Astrocyte (in vitro differentiated cells and primary cell): ENCODE measurements around the gene CANX. TPM values are rescaled to one million over a fixed set of nuclear protein-coding genes. Genes with fewer than 3 reads are reported as not detected.

Experiments
- DNase-seq: peaks from one replicate; pipeline ENCODE4 v3.0.0-alpha.2; 2010; ENCODE audit warnings: low read depth
- FAIRE-seq: peaks from 2 replicates; lab custom pipeline; 2011; peaks lifted over from hg19 to GRCh38; lab: Jason Lieb, UNC
- H2AFZ ChIP-seq: 2 replicates; pipeline ENCODE4 v1.6.0; 2012; ENCODE audit warnings: low read depth, low read length, inconsistent platforms
- H3K27ac ChIP-seq: 2 replicates; pipeline ENCODE4 v1.5.1; 2011; ENCODE audit warnings: low read depth, low read length, inconsistent platforms
- H3K27me3 ChIP-seq: 2 replicates; pipeline ENCODE4 v1.6.0; 2011; ENCODE audit warnings: low read length, inconsistent platforms; ENCODE audit not compliant: insufficient read depth
- H3K36me3 ChIP-seq: 2 replicates; pipeline ENCODE4 v1.5.1; 2011; ENCODE audit warnings: low read length, inconsistent platforms; ENCODE audit not compliant: insufficient read depth
- H3K4me1 ChIP-seq: 2 replicates; pipeline ENCODE4 v1.5.1; 2011; ENCODE audit warnings: low read length, inconsistent platforms; ENCODE audit not compliant: insufficient read depth
- H3K4me2 ChIP-seq: 2 replicates; pipeline ENCODE4 v1.6.0; 2012; ENCODE audit warnings: low read length, inconsistent platforms
- H3K4me3 ChIP-seq: 2 replicates; pipeline ENCODE4 v1.5.1; 2011; ENCODE audit warnings: low read depth, mild to moderate bottlenecking, low read length, inconsistent platforms; ENCODE audit not compliant: insufficient read depth
- H3K79me2 ChIP-seq: 2 replicates; pipeline ENCODE4 v1.6.0; 2012; ENCODE audit warnings: mild to moderate bottlenecking, low read length, inconsistent platforms; ENCODE audit not compliant: insufficient read depth
- H3K9ac ChIP-seq: 2 replicates; pipeline ENCODE4 v1.6.0; 2012; ENCODE audit warnings: mild to moderate bottlenecking, low read length, inconsistent platforms
- H3K9me3 ChIP-seq: 2 replicates; pipeline ENCODE4 v1.5.1; 2012; ENCODE audit warnings: low read depth, mild to moderate bottlenecking, low read length, inconsistent platforms; ENCODE audit not compliant: insufficient read depth
- H4K20me1 ChIP-seq: 2 replicates; pipeline ENCODE4 v1.6.0; 2012; ENCODE audit warnings: low read length, inconsistent platforms; ENCODE audit not compliant: insufficient read depth
- H3K27ac Mint-ChIP-seq: one replicate; pipeline ENCODE4 v1.8.0; 2021; ENCODE audit warnings: mild to moderate bottlenecking, mixed read lengths; ENCODE audit not compliant: unreplicated experiment
- H3K27me3 Mint-ChIP-seq: one replicate; pipeline ENCODE4 v1.8.0; 2021; ENCODE audit warnings: low read depth, mixed read lengths; ENCODE audit not compliant: unreplicated experiment
- H3K36me3 Mint-ChIP-seq: one replicate; pipeline ENCODE4 v1.8.0; 2021; ENCODE audit warnings: low read depth, mixed read lengths; ENCODE audit not compliant: unreplicated experiment
- H3K4me1 Mint-ChIP-seq: one replicate; pipeline ENCODE4 v1.8.0; 2021; ENCODE audit warnings: low read depth, mixed read lengths; ENCODE audit not compliant: unreplicated experiment
- H3K4me3 Mint-ChIP-seq: one replicate; pipeline ENCODE4 v1.8.0; 2021; ENCODE audit warnings: mild to moderate bottlenecking, moderate library complexity, mixed read lengths; ENCODE audit not compliant: unreplicated experiment
- H3K9me3 Mint-ChIP-seq: one replicate; pipeline ENCODE4 v1.8.0; 2021; ENCODE audit warnings: mild to moderate bottlenecking, mixed read lengths; ENCODE audit not compliant: unreplicated experiment
- EZH2 ChIP-seq: IDR thresholded peaks from 2 replicates; pipeline ENCODE4 v1.6.1; 2012; ENCODE audit warnings: mild to moderate bottlenecking, low read length, inconsistent platforms; ENCODE audit not compliant: insufficient read depth
- total RNA-seq: library from RNA; stranded (reverse); gene quantifications from 2 replicates; pipeline ENCODE4 v1.2.1, GENCODE V29; 2021
- TF ChIP-seq, protein P1 (sequence below): IDR thresholded peaks from 2 replicates; pipeline ENCODE4 v1.5.1; 2011; ENCODE audit warnings: low read depth, mild to moderate bottlenecking, inconsistent platforms, low read length, moderate library complexity; ENCODE audit not compliant: insufficient read depth

The CANX gene
- total RNA-seq, 1 donor from 2014 or later, result 792 TPM

DNA sequence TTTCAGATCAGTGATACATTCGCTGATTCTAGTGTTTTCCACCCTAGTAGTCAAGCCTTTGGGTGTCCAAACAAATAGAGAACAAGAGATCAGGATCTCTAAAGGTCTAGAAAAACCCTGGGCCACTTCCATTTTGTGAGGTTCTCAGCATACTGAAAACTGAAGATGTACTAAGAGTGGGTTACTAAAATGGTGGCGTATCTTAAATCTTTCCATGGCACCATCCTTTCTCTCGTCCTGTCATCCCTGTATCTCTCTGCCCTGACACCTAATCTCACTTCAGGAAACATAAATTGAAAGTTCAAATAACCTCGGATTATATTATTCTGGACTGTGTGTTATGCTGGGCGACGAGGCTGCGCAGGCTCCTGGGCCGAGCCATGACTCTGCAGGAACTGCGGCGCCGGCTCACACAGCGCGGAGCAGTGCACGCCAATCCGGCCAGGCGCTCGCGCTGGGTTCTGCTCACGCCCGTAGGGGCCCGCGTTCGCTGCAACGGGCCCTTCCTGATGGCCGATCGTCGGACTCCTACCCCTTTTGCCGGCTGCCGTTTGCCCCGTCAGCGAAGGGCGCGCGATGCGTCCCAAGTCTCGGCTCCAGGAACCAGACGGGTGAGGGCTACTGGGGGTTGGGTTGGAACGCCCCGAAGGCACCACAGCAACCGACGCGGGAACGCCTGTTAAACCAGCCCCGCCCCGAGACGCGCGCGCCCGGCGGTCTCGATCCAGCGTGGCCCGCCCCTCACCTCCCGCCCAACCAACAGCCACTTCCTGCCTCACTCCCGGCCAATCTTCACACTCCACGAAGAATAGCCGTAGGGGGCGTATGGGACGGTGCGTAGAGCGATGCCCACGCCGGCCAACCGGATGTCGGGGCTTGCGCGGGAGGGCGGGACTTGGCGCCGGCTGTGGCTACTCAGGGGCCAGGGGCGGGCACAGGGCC is 503 bp upstream of the CANX start:
- Histone ChIP-seq H3K27me3 (no peaks in the 10 kb centered on the region), H3K9me3 (no peaks in the 10 kb centered on the region), H3K4me3 (peak overlapping the region; percentile 75), H4K20me1 (peaks cover 40% of the 10 kb centered on the region), H2AFZ (peak overlapping the region; percentile 76), H3K36me3 (no peaks in the 10 kb centered on the region), H3K79me2 (peaks cover 49% of the 10 kb centered on the region), H3K4me1 (peaks cover 5% of the 10 kb centered on the region), H3K9ac (peak overlapping the region; percentile 100), H3K27ac (peak overlapping the region; percentile 96), H3K4me2 (peak overlapping the region; percentile 100)
- Mint-ChIP-seq H3K4me1 (no peaks in the 10 kb centered on the region), H3K9me3 (no peaks in the 10 kb centered on the region), H3K27ac (peak overlapping the region; percentile 97), H3K36me3 (peaks cover 5% of the 10 kb centered on the region), H3K4me3 (peak overlapping the region; percentile 100), H3K27me3 (no peaks in the 10 kb centered on the region)
- TF ChIP-seq EZH2, result no peak
- TF ChIP-seq, protein P1, sequence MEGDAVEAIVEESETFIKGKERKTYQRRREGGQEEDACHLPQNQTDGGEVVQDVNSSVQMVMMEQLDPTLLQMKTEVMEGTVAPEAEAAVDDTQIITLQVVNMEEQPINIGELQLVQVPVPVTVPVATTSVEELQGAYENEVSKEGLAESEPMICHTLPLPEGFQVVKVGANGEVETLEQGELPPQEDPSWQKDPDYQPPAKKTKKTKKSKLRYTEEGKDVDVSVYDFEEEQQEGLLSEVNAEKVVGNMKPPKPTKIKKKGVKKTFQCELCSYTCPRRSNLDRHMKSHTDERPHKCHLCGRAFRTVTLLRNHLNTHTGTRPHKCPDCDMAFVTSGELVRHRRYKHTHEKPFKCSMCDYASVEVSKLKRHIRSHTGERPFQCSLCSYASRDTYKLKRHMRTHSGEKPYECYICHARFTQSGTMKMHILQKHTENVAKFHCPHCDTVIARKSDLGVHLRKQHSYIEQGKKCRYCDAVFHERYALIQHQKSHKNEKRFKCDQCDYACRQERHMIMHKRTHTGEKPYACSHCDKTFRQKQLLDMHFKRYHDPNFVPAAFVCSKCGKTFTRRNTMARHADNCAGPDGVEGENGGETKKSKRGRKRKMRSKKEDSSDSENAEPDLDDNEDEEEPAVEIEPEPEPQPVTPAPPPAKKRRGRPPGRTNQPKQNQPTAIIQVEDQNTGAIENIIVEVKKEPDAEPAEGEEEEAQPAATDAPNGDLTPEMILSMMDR, result no peak
- FAIRE-seq (no peak), DNase-seq (peak; percentile 97)

DNA sequence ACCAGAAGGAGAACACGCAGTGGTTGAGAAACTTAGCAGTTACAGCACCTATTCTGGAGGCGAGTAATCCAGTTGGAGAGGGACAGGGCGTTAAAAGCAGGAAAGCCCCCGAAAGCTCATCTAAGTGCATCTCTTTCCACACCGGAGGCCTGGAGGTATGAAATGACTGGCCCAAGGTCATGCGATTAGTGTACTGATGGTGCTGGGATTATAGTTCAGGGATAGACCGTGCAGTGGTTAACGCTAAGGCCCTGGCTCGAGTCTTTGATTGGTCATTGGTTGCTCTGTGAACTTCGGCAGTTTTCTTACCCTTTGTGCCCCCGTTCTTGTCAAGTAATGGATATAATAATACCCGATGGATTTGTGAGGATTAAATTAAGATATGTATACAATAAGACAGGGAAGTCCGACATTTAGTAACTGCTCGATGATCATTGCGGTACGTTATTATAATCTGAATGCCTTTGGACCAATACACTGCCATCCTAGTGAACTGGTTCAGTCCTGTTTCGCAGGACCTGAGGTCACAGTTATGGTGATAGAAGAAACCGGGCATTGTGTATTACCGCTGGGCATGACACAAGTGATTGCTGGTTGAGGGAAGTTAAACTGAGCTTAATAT is 960 bp downstream of the CANX start:
- Mint-ChIP-seq H3K4me3 (peak overlapping the region; percentile 100), H3K4me1 (peaks cover 6% of the 10 kb centered on the region), H3K27ac (peak overlapping the region; percentile 98), H3K36me3 (peaks cover 12% of the 10 kb centered on the region), H3K27me3 (no peaks in the 10 kb centered on the region), H3K9me3 (no peaks in the 10 kb centered on the region)
- Histone ChIP-seq H4K20me1 (peaks cover 55% of the 10 kb centered on the region), H3K4me2 (peak overlapping the region; percentile 100), H3K27me3 (no peaks in the 10 kb centered on the region), H3K9me3 (no peaks in the 10 kb centered on the region), H3K4me1 (peaks cover 5% of the 10 kb centered on the region), H3K36me3 (no peaks in the 10 kb centered on the region), H2AFZ (no peak overlapping the region), H3K4me3 (peak overlapping the region; percentile 100), H3K9ac (peak overlapping the region; percentile 100), H3K79me2 (peaks cover 64% of the 10 kb centered on the region), H3K27ac (peak overlapping the region; percentile 96)
- DNase-seq (peak; percentile 27), FAIRE-seq (no peak)
- TF ChIP-seq EZH2, result no peak
- TF ChIP-seq, protein P1, result no peak
